G401.6 (cell line): ENCODE results near the gene NSG1.
"Not testable (repeated sequence)": the region's sequence is repeated elsewhere in the genome, so short reads cannot be mapped to it uniquely, and the experiment has no call there.

Experiments used
- FAIRE-seq: peaks from 2 replicates; lab custom pipeline; 2012; peaks lifted over from hg19 to GRCh38; lab: Jason Lieb, UNC

The NSG1 gene

DNA sequence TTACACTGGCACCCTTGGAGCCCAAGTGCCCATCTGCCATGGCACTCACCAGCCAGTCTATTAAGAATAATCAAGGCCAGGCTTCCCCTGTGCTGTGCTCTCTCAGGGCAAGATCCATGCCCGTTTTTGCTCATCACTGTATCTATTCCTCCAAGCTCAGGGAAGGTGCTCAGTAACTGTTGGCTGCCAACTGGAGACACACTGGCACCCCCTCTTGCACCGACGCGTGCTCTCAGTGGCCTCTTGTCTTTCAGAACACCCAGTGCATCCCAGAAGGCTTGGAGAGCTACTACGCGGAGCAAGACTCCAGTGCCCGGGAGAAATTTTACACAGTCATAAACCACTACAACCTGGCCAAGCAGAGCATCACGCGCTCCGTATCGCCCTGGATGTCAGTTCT, 30.1 kb downstream of the NSG1 start:
- no peak for FAIRE-seq

GRCh38 chr4:4417886-4418285, 31.0 kb downstream of the NSG1 start:
- FAIRE-seq, result no peak

GRCh38 chr4:4418676-4419390, 31.9 kb downstream of the NSG1 start:
- no peak for FAIRE-seq

DNA sequence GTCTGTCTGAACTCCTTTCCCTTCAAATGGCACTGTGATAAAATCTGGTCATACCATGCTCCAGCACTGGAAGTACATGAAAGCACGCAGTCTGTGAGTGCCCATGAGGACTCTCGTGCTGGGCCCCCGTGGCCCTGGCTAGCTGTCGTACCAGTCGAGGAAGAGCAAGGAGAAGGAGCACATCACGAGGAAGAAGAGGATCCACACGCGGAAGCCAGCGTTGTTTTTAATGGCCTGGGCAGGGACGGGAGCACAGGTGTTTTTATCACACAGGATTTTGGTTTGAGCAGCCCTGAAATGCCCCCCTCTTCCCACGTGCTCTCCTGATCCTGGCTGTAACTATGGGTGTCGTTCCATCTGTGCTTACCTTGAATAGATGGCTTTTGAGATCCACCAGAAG, 33.0 kb downstream of the NSG1 start:
- no peak for FAIRE-seq

DNA sequence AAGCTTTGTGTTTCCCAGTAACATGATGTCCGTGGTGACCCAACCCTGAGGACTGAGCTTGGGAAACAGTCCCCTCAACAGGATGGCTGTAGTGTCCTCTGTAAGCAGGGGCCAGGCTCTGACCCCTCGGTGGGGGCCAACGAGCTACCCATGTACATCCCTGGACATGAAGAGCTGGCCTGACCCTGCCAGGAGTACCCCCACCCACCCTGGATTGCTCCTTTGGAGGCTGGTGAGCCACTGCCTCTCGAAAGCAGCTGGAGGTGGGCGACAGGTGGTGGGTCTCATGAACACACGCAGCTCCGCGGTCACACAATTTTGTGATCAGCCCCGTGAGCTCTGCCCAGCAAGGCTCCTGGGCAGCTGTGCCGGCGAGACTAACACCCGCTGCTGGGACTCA, 33.5 kb downstream of the NSG1 start:
- no peak for FAIRE-seq

- FAIRE-seq, result no peak
These were observed 34.5 kb downstream of the NSG1 start for GRCh38 chr4:4421356-4421755.

- not testable (repeated sequence) for FAIRE-seq
These were observed 35.2 kb downstream of the NSG1 start for GRCh38 chr4:4422117-4422516.

GRCh38 chr4:4422856-4423499, 36.1 kb downstream of the NSG1 start:
- no peak for FAIRE-seq

DNA sequence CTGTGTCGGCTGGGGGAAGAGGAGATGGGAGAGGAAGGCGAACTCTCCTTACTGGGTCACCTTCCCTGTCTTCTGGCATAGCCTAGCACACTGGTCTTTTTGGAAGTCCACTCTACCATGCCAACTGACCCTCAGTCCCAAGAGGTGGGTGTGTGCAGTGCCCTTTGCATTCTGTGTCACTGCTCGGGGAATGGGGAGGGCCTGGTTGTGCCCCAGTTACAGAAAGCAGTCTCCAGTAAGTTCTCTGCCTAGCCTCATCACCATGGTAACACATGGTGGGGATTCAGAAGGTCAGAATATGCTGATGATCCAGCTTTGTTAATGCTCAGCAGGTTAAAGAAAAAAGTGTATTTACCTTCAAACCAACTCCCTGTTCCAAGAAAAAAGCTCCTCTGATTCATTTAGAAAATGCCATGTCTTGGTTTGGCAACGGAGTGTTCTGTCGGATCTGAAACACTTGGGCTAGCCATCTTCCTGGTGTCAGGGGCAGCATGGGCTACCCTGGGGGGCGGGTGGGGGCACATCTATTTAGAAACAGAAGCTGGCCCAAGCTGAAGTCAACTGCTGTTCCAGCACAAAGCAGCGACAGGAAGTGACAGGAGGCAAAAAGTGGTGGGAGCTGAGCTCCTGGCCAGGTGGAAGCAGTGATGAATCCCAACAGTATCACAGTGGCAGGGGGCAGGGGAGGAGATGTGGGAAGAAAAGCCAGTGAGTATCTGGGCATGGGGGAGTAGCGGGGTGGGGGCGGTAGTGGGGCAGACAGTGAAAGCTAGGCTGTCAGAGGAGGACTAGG, 37.0 kb downstream of the NSG1 start:
- no peak for FAIRE-seq

DNA sequence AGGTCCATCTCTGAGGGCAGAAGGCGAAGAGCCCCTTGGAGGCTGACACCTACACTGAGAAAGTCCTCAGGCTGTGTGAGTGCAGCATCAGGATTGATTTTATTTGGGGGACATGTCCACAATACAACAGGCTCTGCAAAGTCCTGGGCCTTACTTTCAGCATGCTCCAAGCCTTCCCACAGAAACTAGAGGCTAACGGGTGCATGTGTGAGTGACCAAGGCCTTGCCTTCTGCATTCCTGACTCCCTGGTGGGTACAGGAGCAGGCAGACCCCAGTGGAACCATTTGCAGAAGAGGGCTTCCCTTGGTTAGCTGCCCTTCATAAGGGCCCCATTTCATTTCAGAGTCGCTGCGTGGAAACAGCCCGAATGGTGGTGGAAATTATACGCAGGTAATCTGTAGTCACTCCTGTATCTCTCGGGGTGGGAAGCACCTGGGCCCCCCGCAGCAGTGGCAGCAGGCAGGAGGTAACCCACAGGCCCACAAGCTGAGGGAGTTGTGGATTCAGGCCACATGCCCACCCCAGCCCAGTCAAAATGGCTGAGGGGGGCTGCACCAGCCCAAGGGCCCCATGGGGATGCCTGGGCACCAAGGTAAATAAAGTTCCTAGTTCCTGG, 37.7 kb downstream of the NSG1 start:
- no peak for FAIRE-seq

- no peak for FAIRE-seq
These were observed 38.3 kb downstream of the NSG1 start for GRCh38 chr4:4425119-4425690.

DNA sequence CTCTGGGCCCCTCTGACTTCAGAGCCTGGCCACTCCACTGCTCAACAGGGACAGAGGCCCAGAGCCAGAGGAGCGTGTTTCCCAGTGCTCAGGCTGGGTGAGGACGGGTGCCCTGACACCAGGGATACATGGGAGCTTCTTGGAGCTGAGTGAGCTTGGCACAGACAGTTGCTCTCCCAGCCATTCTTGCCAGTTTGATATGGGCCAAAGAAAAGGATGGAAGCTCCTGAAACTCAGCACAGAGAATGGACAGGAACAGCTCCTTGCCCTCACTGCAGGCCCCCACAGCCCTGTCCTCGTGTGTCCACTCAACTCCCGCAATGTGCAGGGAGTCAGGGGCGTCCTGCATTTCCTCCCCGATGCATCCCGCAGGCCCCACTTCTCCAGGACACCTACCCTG, 38.8 kb downstream of the NSG1 start:
- no peak for FAIRE-seq

DNA sequence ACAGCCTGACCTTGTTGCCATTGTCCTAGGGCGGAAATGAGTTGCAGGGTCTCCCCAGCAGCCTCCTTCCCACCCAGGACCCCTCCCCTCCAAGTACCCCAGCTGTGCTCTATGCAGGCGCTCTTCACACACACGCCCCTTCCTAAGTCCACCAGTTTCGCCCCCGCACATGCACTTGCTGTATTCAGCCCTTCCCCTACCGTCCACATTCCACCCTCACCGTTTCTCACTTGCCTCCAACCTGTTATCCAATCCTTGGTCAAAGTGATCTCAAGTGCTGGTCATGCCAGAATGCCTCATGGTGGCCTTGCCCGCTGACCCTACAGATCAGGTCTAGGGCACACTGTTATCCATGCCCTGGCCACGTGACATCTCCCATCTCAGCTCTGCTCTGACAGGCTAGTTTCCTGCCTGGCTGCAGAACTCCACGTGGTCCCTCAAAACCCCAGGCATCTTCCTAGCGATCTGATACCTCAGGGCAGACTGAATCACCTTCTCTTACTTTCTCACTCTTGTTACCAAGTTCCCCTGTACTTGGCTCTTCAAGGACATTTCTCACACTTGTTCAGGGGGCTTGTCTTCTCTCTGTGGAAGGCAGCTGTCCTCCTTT, 39.7 kb downstream of the NSG1 start:
- FAIRE-seq, result no peak

DNA sequence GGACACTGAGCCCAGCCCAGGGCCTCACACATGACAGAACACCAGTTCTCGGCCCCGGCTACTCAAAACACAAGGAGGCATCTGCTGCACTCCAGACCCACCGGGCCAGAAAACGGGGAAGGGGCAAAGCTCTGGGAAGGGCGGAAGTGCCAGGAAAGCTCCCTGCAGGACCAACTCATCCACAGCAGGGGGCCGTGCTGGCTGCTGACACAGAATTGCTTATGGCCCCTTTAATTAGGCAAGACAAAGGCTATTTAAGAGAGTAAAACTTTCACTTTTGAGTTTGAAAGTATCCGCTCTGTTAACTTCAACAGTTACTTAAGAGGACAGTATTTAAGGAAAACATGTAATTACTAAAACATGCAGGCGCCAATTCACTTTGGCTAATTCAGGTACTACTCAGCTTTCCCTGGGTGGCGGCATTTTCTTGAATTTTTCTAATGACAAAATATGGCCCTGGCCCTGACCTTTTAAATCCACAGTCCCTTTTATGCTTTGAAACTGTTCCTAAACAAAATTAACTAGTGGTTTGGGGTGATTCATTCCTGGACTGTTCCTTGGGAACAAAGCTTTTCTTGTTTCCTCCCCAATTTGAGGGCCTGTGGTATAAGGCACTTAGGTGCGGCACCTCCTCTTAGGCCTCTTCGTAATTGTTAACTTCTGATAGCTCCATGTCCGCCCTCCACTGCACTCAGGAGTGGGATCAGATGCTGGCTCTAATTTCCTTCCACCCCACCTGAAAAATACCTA, 40.4 kb downstream of the NSG1 start:
- FAIRE-seq, result no peak

DNA sequence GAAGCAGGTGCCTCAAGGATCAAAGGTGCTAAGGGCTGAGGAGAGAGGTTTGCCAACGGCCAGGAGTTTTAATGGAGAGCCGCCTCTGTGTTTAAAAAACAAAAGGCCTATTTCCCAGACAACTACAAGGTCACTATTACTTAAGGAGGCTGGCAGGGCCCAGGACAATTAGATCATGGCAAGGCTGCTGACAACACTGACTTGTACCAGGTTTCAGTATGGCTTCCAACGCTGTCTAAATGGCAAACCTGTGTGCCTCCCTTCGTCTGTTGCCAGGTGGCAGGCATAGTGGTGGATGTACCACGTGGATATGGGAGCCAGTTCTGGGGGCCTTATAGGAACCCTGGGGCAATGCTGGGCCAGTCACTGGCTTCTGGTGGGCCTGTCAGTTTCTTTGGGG, 41.0 kb downstream of the NSG1 start:
- no peak for FAIRE-seq

DNA sequence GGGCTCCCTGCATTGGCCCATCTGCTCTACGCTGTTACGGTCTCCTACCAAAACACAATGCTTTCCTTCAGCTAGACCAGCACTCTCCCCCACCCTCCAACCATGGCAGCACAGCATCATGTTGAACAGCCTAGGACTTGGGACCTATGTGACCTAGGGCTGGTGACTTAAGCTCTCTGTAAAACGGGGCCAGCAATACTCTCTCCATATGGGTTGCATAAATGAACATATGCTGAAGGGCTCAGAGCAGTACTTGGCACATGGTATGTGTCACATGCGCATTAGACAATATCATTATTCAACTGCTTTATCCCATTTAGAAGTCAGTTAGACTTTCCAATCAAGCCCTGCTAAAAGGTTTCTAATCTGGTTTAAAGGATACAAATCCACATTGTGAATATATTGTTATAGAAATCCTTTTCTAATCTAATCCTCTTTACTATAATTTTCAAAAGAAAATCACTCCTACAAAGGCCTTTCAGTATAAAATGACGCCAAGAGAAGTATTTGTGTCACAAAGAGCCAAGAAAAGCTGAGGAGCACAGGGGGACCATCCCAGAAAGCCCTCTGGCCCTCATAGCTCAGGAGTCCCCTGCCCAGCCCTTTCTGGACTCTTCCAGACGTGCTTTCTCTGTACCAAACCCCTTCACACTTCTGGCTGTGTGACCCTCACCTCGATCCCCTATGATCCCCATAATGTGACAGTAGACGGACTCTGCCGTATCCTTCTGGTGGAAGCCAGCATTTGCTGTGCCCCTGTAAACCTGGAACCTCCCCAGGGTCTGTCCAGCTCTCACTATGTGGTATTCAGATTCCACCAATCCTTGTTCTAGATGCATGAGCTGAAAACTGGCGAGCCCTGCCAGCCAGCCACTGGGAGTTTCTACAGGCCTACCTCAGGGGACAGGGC, 42.3 kb downstream of the NSG1 start:
- FAIRE-seq, result no peak

GRCh38 chr4:4430492-4431195, 43.7 kb downstream of the NSG1 start:
- FAIRE-seq, result peak; percentile 34

GRCh38 chr4:4432341-4433125, 45.6 kb downstream of the NSG1 start:
- no peak for FAIRE-seq

- FAIRE-seq, result no peak
These were observed 47.0 kb downstream of the NSG1 start for GRCh38 chr4:4433941-4434340.
